H1 (cell line): Measurements from ENCODE around the gene MUC16. TPM values are rescaled to one million over a fixed set of nuclear protein-coding genes. Genes with fewer than 3 reads are reported as not detected.

Source experiments
- CTCF ChIA-PET: fragments of 300-600 bp; sonication (Branson Sonifier 250); formaldehyde crosslinking; loops from one replicate; lab custom pipeline; 2021; ENCODE audit not compliant: partially characterized antibody; lab: Charles Lee
- POLR2A ChIA-PET: fragments of 300-600 bp; sonication (Branson Sonifier 250); formaldehyde crosslinking; loops from one replicate; lab custom pipeline; 2021; ENCODE audit warnings: inconsistent platforms; ENCODE audit not compliant: partially characterized antibody; lab: Charles Lee
- DNase-seq, 2 experiments: peaks; one replicate each; pipeline versions ENCODE4 v3.0.0 to v3.0.0-alpha.2; 2010 to 2022; ENCODE audit warnings: low spot score in 2 of 2, low read depth in 1 of 2, mixed read lengths in 1 of 2
- FAIRE-seq: peaks from 2 replicates; lab custom pipeline; 2011; peaks lifted over from hg19 to GRCh38; lab: Jason Lieb, UNC
- H2AFZ ChIP-seq: 2 replicates; pipeline ENCODE4 v1.8.1; 2012; ENCODE audit warnings: low read length, inconsistent platforms
- H2AK5ac ChIP-seq: 2 replicates; pipeline ENCODE4 v1.6.1; 2013; ENCODE audit warnings: low read depth, low read length
- H2BK120ac ChIP-seq: replicated peaks from 2 replicates; pipeline ENCODE3; 2013; ENCODE audit warnings: low read depth, low read length, inconsistent platforms
- H2BK12ac ChIP-seq: 2 replicates; pipeline ENCODE4 v1.6.1; 2013; ENCODE audit warnings: low read depth, low read length
- H2BK15ac ChIP-seq: 2 replicates; pipeline ENCODE4 v1.6.1; 2013; ENCODE audit warnings: low read length
- H2BK20ac ChIP-seq: 2 replicates; pipeline ENCODE4 v1.6.1; 2013; ENCODE audit warnings: low read length
- H2BK5ac ChIP-seq: 2 replicates; pipeline ENCODE4 v1.6.1; 2013; ENCODE audit warnings: low read depth, low read length
- H3K14ac ChIP-seq: 2 replicates; pipeline ENCODE4 v1.6.1; 2013; ENCODE audit warnings: inconsistent platforms; ENCODE audit not compliant: insufficient read length
- H3K18ac ChIP-seq: 2 replicates; pipeline ENCODE4 v1.6.1; 2013; ENCODE audit warnings: low read length; ENCODE audit errors: extremely low read depth
- H3K23ac ChIP-seq: 2 replicates; pipeline ENCODE4 v1.6.1; 2013; ENCODE audit warnings: inconsistent platforms; ENCODE audit not compliant: insufficient read length
- H3K23me2 ChIP-seq: 2 replicates; pipeline ENCODE4 v1.6.1; 2013; ENCODE audit warnings: low read depth, low read length
- H3K27ac ChIP-seq: 2 replicates; pipeline ENCODE4 v1.6.1; 2011; ENCODE audit warnings: low read depth, low read length, inconsistent platforms
- H3K27me3 ChIP-seq, 4 experiments: replicated peaks in 1 of 4; 1 replicate in 1 of 4; 2 replicates in 3 of 4; pipeline versions ENCODE4 v1.6.1 to v1.8.1; 2011 to 2013; ENCODE audit warnings: low read length in 3 of 4, mild to moderate bottlenecking in 3 of 4, inconsistent platforms in 2 of 4, mixed read lengths in 2 of 4, moderate library complexity in 1 of 4; ENCODE audit not compliant: control insufficient read depth in 3 of 4, insufficient read depth in 3 of 4; ENCODE audit errors: extremely low read depth in 1 of 4
- H3K36me3 ChIP-seq, 4 experiments: 2 replicates each; pipeline versions ENCODE4 v1.6.1 to v1.8.1; 2011 to 2013; ENCODE audit warnings: mild to moderate bottlenecking in 4 of 4, low read length in 3 of 4, moderate library complexity in 2 of 4, control low read depth in 1 of 4, inconsistent platforms in 1 of 4; ENCODE audit not compliant: insufficient read depth in 4 of 4, control insufficient read depth in 2 of 4
- H3K4ac ChIP-seq: replicated peaks from 2 replicates; pipeline ENCODE3; 2013; ENCODE audit warnings: low read length, low read depth, mixed read lengths, inconsistent platforms; ENCODE audit not compliant: insufficient read length
- H3K4me1 ChIP-seq, 4 experiments: replicated peaks in 1 of 4; 1 replicate in 1 of 4; 2 replicates in 3 of 4; pipeline versions ENCODE4 v1.6.1 to v1.8.1; 2011 to 2013; ENCODE audit warnings: low read length in 3 of 4, inconsistent platforms in 2 of 4, mixed read lengths in 1 of 4; ENCODE audit not compliant: insufficient read depth in 4 of 4, control insufficient read depth in 3 of 4
- H3K4me2 ChIP-seq, 2 experiments: 2 replicates each; pipeline versions ENCODE4 v1.6.1 to v1.8.1; 2011 to 2013; ENCODE audit warnings: low read depth in 2 of 2, low read length in 2 of 2, control low read depth in 1 of 2, inconsistent platforms in 1 of 2, mild to moderate bottlenecking in 1 of 2; ENCODE audit not compliant: insufficient read depth in 1 of 2
- H3K4me3 ChIP-seq, 4 experiments: fragments of 200-600, 300-600 bp in 1 of 4; sonication (generic), shearing (Covaris generic), sonication (Bioruptor Twin) in 1 of 4; 2 replicates each; pipeline versions ENCODE4 v1.5.1 to v1.8.1; 2011 to 2016; ENCODE audit warnings: low read length in 4 of 4, low read depth in 3 of 4, control low read depth in 2 of 4, inconsistent platforms in 2 of 4, mild to moderate bottlenecking in 2 of 4, mixed read lengths in 1 of 4, moderate library complexity in 1 of 4; ENCODE audit not compliant: insufficient read depth in 2 of 4; ENCODE audit errors: extremely low read depth in 1 of 4
- H3K56ac ChIP-seq: replicated peaks from 2 replicates; pipeline ENCODE3; 2013; ENCODE audit warnings: low read depth, mild to moderate bottlenecking, mixed read lengths, low read length, inconsistent platforms; ENCODE audit not compliant: insufficient read length
- H3K79me1 ChIP-seq: 2 replicates; pipeline ENCODE4 v1.6.1; 2013; ENCODE audit warnings: low read depth, low read length, control low read depth
- H3K79me2 ChIP-seq, 2 experiments: 2 replicates each; pipeline versions ENCODE4 v1.6.1 to v1.8.1; 2012 to 2013; ENCODE audit warnings: low read length in 2 of 2, mild to moderate bottlenecking in 2 of 2, inconsistent platforms in 1 of 2; ENCODE audit not compliant: insufficient read depth in 2 of 2, control insufficient read depth in 1 of 2
- H3K9ac ChIP-seq, 4 experiments: replicated peaks in 1 of 4; 1 replicate in 1 of 4; 2 replicates in 3 of 4; pipeline versions ENCODE4 v1.6.1 to v1.8.1; 2011 to 2013; ENCODE audit warnings: low read depth in 3 of 4, low read length in 3 of 4, control low read depth in 2 of 4, mild to moderate bottlenecking in 2 of 4, moderate library complexity in 2 of 4, inconsistent platforms in 1 of 4; ENCODE audit errors: extremely low read depth in 1 of 4
- H3K9me3 ChIP-seq, 2 experiments: 2 replicates each; pipeline versions ENCODE4 v1.6.1 to v1.8.1; 2012 to 2013; ENCODE audit warnings: mild to moderate bottlenecking in 2 of 2, moderate library complexity in 2 of 2, control low read depth in 1 of 2, inconsistent platforms in 1 of 2, low read depth in 1 of 2, low read length in 1 of 2, mixed read lengths in 1 of 2; ENCODE audit not compliant: insufficient read depth in 2 of 2
- H4K20me1 ChIP-seq, 2 experiments: replicated peaks in 1 of 2; 2 replicates each; pipeline versions ENCODE3 to v1.8.1; 2011 to 2013; ENCODE audit warnings: inconsistent platforms in 2 of 2, low read length in 2 of 2, mild to moderate bottlenecking in 1 of 2; ENCODE audit not compliant: insufficient read depth in 2 of 2, control insufficient read depth in 1 of 2
- H4K5ac ChIP-seq: 2 replicates; pipeline ENCODE4 v1.6.1; 2013; ENCODE audit warnings: low read length, low read depth, mixed read lengths, inconsistent platforms; ENCODE audit not compliant: insufficient read length
- H4K8ac ChIP-seq: 2 replicates; pipeline ENCODE4 v1.8.0; 2013; ENCODE audit warnings: mild to moderate bottlenecking, moderate library complexity, low read length, inconsistent platforms; ENCODE audit not compliant: insufficient read depth; ENCODE audit errors: extremely low read depth
- H4K91ac ChIP-seq: replicated peaks from 2 replicates; pipeline ENCODE3; 2013; ENCODE audit warnings: low read length, mixed read lengths, inconsistent platforms; ENCODE audit not compliant: insufficient read length
- BACH1 ChIP-seq: IDR thresholded peaks from 2 replicates; pipeline ENCODE4 v1.6.1; 2012; ENCODE audit warnings: low read length, improper control_type of control experiment
- EGR1 ChIP-seq: IDR thresholded peaks from 2 replicates; pipeline ENCODE4 v1.6.1; 2011; ENCODE audit warnings: low read depth, low read length, borderline replicate concordance
- GABPA ChIP-seq: IDR thresholded peaks from 2 replicates; pipeline ENCODE4 v1.6.1; 2011; ENCODE audit warnings: mild to moderate bottlenecking, low read length, moderate library complexity, borderline replicate concordance; ENCODE audit not compliant: insufficient read depth
- GTF2F1 ChIP-seq: IDR thresholded peaks from 2 replicates; pipeline ENCODE4 v1.6.1; 2012; ENCODE audit warnings: low read depth, low read length, improper control_type of control experiment, borderline replicate concordance
- RAD21 ChIP-seq, 2 experiments: IDR thresholded peaks in 1 of 2; conservative IDR thresholded peaks in 1 of 2; 2 replicates each; pipeline ENCODE4 v1.6.1; 2011; ENCODE audit warnings: low read depth in 2 of 2, low read length in 2 of 2, improper control_type of control experiment in 1 of 2, inconsistent platforms in 1 of 2, mild to moderate bottlenecking in 1 of 2, moderate library complexity in 1 of 2
- RBBP5 ChIP-seq: IDR thresholded peaks from 2 replicates; pipeline ENCODE4 v1.7.1; 2012; ENCODE audit warnings: low read depth, mild to moderate bottlenecking, inconsistent platforms, low read length, moderate library complexity, borderline replicate concordance
- RNF2 ChIP-seq: fragments of 200-900, 300-1000 bp; sonication (generic); IDR thresholded peaks from 2 replicates; pipeline ENCODE4 v1.7.1; 2016; ENCODE audit warnings: borderline replicate concordance, low read depth, mild to moderate bottlenecking, antibody characterized with exemption, low read length; ENCODE audit not compliant: poor library complexity, severe bottlenecking; ENCODE audit errors: missing control alignments
- RXRA ChIP-seq: IDR thresholded peaks from 2 replicates; pipeline ENCODE4 v1.6.1; 2011; ENCODE audit warnings: low read depth, mild to moderate bottlenecking, low read length, moderate library complexity; ENCODE audit not compliant: insufficient read depth
- SP1 ChIP-seq: IDR thresholded peaks from 2 replicates; pipeline ENCODE4 v1.6.1; 2011; ENCODE audit warnings: low read depth, low read length
- TEAD4 ChIP-seq: IDR thresholded peaks from 2 replicates; pipeline ENCODE4 v1.6.1; 2012; ENCODE audit warnings: low read depth, low read length, inconsistent platforms, mixed read lengths
- WGBS, 2 experiments: shearing (Covaris generic) in 1 of 2; methylation state at CpG; one replicate each; pipeline versions ENCODE4 v1.1.6 to v1.1.7; 2013 to 2015; ENCODE audit warnings: low lambda C conversion rate in 2 of 2, mixed read lengths in 2 of 2, inconsistent platforms in 1 of 2, low coverage in 1 of 2, missing lambda C conversion rate in 1 of 2; ENCODE audit not compliant: insufficient replicate concordance in 2 of 2, insufficient coverage in 1 of 2, insufficient read length in 1 of 2; ENCODE audit errors: extremely low coverage in 1 of 2, missing lambda C conversion rate in 1 of 2; 5-methylcytosine and 5-hydroxymethylcytosine counted together
- polyA plus RNA-seq, 7 experiments: library from polyadenylated mRNA; depleted of rRNA in 3 of 7; stranded (reverse) in 5 of 7; unstranded in 2 of 7; fragments of >200 nt in 5 of 7; fragments of 200-250 nt in 2 of 7; gene quantifications; 1 replicate in 5 of 7; 2 replicates in 1 of 7; 4 replicates in 1 of 7; pipeline versions ENCODE4 v1.2.1 to v1.2.3, GENCODE V29; 2011 to 2013; ENCODE audit warnings: missing spikeins in 2 of 7, mixed read lengths in 2 of 7
- total RNA-seq: library from RNA; stranded (reverse); fragmentation: NEBNext Ultra II Directional; extraction: Animal tissue kit (Norgen Biotek cat#: 25700); gene quantifications from 2 replicates; pipeline ENCODE4 v1.2.1, GENCODE V29; 2021
- TF ChIP-seq, protein P1 (sequence below), 3 experiments: IDR thresholded peaks; 1 replicate in 2 of 3; 2 replicates in 1 of 3; pipeline versions ENCODE4 v1.5.1 to v1.6.1; 2011; ENCODE audit warnings: low read length in 3 of 3, mild to moderate bottlenecking in 3 of 3, inconsistent platforms in 2 of 3, low read depth in 1 of 3, moderate library complexity in 1 of 3; ENCODE audit not compliant: insufficient read depth in 1 of 3; ENCODE audit errors: control extremely low read depth in 1 of 3

MUC16 gene
- total and polyA plus RNA-seq, 2 of the 8 experiments (the other 6 are each of a cell fraction or from before 2014, with no cell fraction given), result 0.17 to 0.60 TPM

DNA sequence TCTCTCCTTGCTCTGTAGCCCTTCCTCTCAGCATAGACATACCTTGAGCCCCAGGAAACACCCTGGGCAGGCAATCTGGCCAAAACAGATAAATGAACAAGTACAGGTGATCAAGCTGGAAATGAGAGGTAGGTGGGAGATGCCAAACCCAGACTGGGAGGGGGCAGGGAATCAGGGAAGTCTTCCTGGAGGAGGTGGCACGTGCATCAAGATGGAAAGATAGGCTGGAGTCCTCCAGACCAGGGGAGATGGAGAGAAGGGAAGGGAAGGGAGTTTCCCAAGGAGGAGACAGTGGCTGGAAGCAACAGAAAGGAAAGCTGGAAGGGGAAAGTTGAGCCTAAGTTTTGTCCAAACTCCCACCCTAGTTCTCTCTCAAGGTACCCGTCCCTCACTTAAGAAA lies 1.7 kb upstream of the MUC16 start:
- Histone ChIP-seq H3K36me3 (no peaks in the 10 kb centered on the region), H4K91ac (no peak overlapping the region), H2BK5ac (no peak overlapping the region), H2AFZ (no peak overlapping the region), H4K5ac (no peak overlapping the region), H3K56ac (no peak overlapping the region), H2BK120ac (no peak overlapping the region), H3K27me3 (no peaks in the 10 kb centered on the region), H2BK12ac (no peak overlapping the region), H4K20me1 (no peaks in the 10 kb centered on the region), H3K4ac (no peak overlapping the region), H3K79me2 (no peaks in the 10 kb centered on the region), H3K18ac (no peak overlapping the region), H3K79me1 (no peaks in the 10 kb centered on the region), H3K23me2 (no peaks in the 10 kb centered on the region; the same call in 1 of the 2 replicates), H3K9me3 (no peaks in the 10 kb centered on the region), H3K4me1 (peaks cover 0 to 3% (median 2%) of the 10 kb centered on the region in 4 experiments; a peak in 2 of 7 replicates), H3K23ac (no peak overlapping the region), H4K8ac (no peak overlapping the region), H3K14ac (no peak overlapping the region), H2BK15ac (no peak overlapping the region), H3K27ac (no peak overlapping the region), H3K9ac (no peak overlapping the region), H2BK20ac (no peak overlapping the region), H3K4me3 (no peak overlapping the region), H3K4me2 (no peak overlapping the region), H2AK5ac (no peak overlapping the region)
- ChIA-PET CTCF (no interaction called here), POLR2A (no interaction called here)
- 86% methylated on average over 2 of the region's 2 CpGs; no CpG with 5 or more reads in 1 of the 2 experiments for WGBS, 2 experiments
- DNase-seq (no peak), FAIRE-seq (no peak)
- TF ChIP-seq RNF2, result no peak
- TF ChIP-seq RAD21 (IDR thresholded peaks at IDR 0.05 in 1 of 2, conservative IDR thresholded peaks at IDR 0.05 in 1 of 2; ENCODE audit: low read depth in 2 of 2, low read length in 2 of 2), result no peak
- no peak for TF ChIP-seq RBBP5
- TF ChIP-seq GABPA, result no peak
- TF ChIP-seq TEAD4, result no peak
- TF ChIP-seq EGR1, result no peak
- no peak for TF ChIP-seq BACH1
- TF ChIP-seq GTF2F1, result no peak
- TF ChIP-seq, protein P1, sequence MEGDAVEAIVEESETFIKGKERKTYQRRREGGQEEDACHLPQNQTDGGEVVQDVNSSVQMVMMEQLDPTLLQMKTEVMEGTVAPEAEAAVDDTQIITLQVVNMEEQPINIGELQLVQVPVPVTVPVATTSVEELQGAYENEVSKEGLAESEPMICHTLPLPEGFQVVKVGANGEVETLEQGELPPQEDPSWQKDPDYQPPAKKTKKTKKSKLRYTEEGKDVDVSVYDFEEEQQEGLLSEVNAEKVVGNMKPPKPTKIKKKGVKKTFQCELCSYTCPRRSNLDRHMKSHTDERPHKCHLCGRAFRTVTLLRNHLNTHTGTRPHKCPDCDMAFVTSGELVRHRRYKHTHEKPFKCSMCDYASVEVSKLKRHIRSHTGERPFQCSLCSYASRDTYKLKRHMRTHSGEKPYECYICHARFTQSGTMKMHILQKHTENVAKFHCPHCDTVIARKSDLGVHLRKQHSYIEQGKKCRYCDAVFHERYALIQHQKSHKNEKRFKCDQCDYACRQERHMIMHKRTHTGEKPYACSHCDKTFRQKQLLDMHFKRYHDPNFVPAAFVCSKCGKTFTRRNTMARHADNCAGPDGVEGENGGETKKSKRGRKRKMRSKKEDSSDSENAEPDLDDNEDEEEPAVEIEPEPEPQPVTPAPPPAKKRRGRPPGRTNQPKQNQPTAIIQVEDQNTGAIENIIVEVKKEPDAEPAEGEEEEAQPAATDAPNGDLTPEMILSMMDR (IDR thresholded peaks at IDR 0.05; ENCODE audit: control extremely low read depth in 1 of 3, insufficient read depth in 1 of 3, low read depth in 1 of 3, low read length in 3 of 3), result no peak
- TF ChIP-seq SP1, result no peak
- no peak for TF ChIP-seq RXRA
